NCI-H510A (cell line): Measurements from ENCODE around the gene SIK1.
"Not testable (repeated sequence)": the region's sequence is repeated elsewhere in the genome, so short reads cannot be mapped to it uniquely, and the experiment has no call there.

ENCODE experiments used
- DNase-seq: peaks from one replicate; lab custom pipeline; 2025; lab: John Stamatoyannopoulos, UW

Gene SIK1

GRCh38 chr21:43426404-43427241 lies at the start of gene SIK1:
SIK1 (minus strand) TSS chr21:43427131; CDS start chr21:43426178, 953 bp downstream.
- not testable (repeated sequence) for DNase-seq

DNA sequence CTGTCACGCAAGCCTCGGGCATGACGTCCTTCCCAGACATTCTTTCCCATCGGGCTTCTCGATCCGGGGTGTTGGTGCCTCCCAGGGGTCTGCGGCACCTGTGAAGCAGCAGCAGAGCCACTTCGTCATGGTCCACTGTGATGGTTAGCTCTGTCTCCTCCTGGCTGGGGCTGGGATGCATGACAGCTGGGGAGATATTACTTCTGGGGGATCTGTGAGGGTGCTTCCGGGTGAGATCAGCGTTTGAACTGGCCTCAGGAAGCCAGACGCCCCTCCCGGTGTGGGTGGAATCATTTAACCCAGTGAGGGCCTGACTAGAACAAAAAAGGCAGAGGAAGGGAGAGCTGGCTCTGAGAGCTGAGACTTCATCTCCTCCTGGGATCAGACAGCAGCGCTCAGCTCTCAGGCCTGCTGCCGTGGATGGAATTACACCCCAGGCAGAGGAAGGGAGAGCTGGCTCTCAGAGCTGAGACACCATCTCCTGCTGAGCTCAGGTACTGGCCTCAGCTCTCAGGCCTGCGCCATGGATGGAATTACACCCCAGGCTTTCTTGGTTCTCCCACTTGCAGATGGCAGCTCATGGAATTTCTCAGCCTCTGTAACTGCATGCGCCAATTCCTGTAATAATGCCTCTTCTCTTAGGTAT lies 44.8 kb upstream of the SIK1 start:
- not testable (repeated sequence) for DNase-seq

- DNase-seq: not testable (repeated sequence)
Observed at GRCh38 chr21:43469719-43470458, 43.0 kb upstream of the SIK1 start.

DNA sequence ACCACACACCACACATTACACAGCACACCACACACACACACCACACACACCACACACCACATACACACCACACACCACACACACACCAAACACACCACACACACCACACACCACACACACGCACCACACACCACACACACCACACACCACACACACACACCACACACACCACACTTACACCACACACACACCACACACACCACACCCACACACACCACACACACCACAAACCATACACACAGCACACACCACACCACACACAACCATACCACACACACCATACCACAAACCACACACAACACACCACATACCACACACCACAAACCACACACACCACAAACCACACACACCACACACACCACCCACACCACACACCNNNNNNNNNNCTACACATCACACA lies 40.9 kb upstream of the SIK1 start:
- DNase-seq: no peak

DNA sequence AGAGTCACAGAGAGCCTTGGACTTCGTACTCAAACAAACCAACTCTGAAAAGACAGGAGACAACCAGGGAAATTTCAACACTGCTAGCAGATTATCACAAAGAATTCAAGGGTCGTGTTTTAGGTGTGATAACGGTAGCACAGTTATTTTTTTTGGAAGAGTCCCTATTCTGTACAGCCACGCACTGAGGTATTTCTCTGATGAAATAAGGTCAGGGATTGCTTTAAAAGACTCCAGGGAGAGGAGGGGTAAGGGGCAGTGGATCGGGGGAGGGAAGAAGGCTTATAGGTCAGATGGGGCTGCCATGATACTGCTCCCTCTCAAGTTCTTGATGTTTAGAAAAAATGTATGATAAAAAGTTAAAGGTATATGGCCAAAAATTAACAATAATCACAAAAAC lies 38.2 kb upstream of the SIK1 start:
- not testable (repeated sequence) for DNase-seq

DNA sequence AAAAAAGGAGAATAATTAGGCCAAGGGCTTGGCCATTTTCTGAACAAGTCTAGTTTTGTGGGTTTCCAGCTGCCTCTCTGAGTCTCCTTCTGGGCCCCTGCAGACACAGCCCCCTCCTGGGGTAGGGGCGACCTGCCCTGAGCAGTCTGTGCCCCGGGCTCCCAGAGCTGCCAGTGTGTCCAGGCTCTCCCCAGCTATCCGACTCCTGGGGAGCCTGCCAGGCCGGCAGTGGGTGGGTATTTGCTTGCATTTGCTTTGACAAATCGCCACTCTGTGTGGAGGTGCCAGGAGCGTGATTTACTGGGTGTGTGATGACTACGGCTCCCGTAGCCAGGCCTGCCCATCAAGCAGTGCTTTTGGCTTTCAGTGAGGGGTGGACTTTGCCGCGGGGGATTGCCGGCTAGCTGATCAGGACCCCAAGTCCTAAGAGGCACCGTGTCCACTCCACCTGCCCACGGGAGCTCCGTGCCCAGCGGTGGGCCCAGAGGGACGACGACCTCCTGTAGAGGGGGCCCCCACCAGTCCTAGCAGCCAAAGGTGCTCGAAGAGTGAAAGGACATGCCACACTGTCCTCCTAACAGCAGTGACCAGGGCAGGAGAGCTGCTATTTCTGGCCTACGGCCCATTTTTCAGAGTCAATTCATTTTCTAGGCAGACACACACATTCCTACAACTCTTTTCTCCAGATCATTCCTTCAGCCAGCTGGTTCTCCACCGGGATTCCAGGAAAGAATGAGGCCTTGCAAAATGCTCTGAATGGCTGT lies 36.7 kb upstream of the SIK1 start:
- DNase-seq: not testable (repeated sequence)

DNA sequence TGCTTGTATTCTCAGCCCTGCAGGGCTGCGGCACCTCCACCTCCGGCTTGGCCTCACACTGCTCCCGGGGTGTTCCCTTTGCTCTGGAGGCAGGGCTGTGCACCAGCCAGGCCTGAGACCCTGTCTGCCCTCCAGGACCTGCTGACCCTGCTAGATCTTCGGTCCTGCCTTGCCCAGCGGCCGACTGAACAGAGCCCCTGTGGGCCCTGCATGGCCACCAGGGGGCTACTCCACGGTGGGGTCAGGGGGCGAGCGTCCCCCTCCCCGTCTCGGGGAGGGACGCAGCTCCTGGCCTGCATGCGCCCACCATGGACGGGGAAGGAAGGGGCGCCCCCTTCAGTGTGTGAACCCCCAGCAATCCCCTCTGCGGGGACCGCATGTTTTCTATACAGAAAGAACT lies 36.0 kb upstream of the SIK1 start:
- not testable (repeated sequence) for DNase-seq

- not testable (repeated sequence) for DNase-seq
Observed at GRCh38 chr21:43460475-43460874, 33.5 kb upstream of the SIK1 start.

DNA sequence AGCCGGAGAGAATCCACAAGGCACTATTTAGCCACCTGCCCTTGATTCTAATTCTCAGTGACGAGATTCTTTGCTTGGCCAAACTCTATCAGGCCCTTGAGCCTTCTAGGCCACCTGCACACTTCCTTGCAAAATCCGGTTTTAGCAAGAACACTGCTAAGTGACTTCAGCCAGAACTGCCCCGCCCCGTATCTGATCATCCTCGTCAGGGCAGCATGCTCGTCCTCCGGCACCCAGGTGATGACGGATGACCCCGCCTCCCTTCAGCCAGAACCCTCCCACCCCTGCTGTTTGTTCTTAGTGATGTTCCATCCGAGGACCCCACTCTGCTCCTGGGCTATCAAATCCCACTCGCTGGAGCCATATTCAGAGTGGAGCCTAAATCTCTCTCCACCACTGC lies 32.1 kb upstream of the SIK1 start:
- not testable (repeated sequence) for DNase-seq

GRCh38 chr21:43456616-43457314 lies 29.8 kb upstream of the SIK1 start:
- not testable (repeated sequence) for DNase-seq

DNA sequence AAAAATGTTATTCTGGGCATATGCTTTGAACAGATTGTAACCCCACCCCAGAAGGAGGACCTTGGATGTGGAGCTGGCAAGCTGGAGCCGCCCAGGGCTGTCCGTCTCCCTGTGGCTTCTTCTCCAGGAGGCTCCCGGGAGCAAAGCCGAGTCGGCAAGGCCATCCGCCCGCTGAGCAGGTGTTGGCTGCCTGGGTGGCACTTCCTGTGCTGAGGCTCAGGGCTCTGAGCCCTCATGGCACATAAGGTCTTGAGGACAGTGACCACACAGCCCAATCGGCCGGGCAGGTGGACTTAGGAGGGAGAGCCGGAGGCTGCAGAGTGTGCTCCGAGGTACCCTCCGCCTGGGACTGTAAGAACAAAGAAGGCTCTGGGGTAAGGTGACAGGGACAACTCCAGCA lies 28.8 kb upstream of the SIK1 start:
- not testable (repeated sequence) for DNase-seq

- not testable (repeated sequence) for DNase-seq
Observed at GRCh38 chr21:43454176-43454575, 27.2 kb upstream of the SIK1 start.

DNA sequence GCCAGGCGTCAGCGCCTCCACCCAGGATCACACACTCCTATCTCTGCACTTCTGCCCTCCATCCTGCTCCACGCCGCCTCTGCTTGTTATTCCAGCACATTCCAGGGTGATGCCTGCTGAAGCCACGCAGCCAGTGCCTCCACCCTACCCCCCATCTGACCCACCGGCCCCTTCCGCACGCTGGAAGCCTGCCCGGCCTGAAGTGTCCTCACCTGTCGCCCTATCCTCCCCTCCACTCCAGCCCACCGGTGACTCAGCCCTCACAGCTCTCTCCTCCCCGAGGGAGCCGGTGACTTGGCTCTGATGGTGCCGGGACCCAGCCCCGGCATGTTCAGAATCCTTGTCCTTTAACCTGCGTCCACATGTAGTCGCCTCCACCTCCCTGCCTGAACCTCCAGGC lies 24.9 kb upstream of the SIK1 start:
- DNase-seq: not testable (repeated sequence)

GRCh38 chr21:43450287-43450686 lies 23.4 kb upstream of the SIK1 start:
- not testable (repeated sequence) for DNase-seq

GRCh38 chr21:43447353-43447977 lies 20.5 kb upstream of the SIK1 start:
- DNase-seq: not testable (repeated sequence)

GRCh38 chr21:43446277-43446932 lies 19.5 kb upstream of the SIK1 start:
- not testable (repeated sequence) for DNase-seq

- not testable (repeated sequence) for DNase-seq
Observed at GRCh38 chr21:43444524-43444923, 17.6 kb upstream of the SIK1 start.

DNA sequence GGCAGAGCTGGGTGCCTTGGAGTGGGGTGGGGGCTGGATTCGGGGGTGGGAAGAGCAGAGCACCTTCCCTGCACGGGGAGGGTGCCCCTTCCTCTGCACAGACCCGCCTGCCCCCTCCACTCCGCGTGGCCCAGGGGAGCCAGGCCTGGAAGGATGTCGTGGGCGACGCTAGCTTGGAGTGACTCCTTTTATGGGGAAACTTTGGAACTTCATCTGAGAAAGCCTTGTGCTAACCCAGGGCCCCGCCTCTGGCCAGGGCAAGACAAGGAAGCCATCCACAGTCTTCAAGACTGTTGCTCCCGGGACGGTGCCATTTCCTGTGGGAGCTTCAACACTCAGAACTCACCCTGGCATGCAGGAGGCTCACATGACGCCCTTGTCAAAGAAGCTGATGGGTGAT lies 15.6 kb upstream of the SIK1 start:
- not testable (repeated sequence) for DNase-seq

- DNase-seq: not testable (repeated sequence)
Observed at GRCh38 chr21:43440835-43441727, 14.2 kb upstream of the SIK1 start.
